Heart right ventricle (tissue), 16 donors: ENCODE data around the gene CLBA1. TPM values are rescaled to one million over a fixed set of nuclear protein-coding genes. Genes with fewer than 3 reads are reported as not detected.

Source experiments
- ATAC-seq, 8 donors: fragments of 200-7000 bp; cut with Tn5 transposase; one replicate each; pipeline ENCODE4 v1.9.1; 2020; ENCODE audit warnings: mild to moderate bottlenecking in 8 of 8, moderate library complexity in 8 of 8, moderate number of reproducible peaks in 1 of 8
- DNase-seq, 2 donors: peaks; one replicate each; pipeline ENCODE4 v3.0.0-alpha.2; 2020
- H3K27ac ChIP-seq, 10 donors: fragments of 200-600 bp; sonication (generic) in 2 of 10; one replicate each; pipeline versions ENCODE4 v1.5.0 to v1.8.0; 2020 to 2022; ENCODE audit warnings: mild to moderate bottlenecking in 3 of 10
- H3K27me3 ChIP-seq, 7 donors: fragments of 200-600 bp; one replicate each; pipeline ENCODE4 v1.8.0; 2021 to 2022; ENCODE audit warnings: mild to moderate bottlenecking in 2 of 7
- H3K36me3 ChIP-seq, 9 donors: fragments of 200-600 bp; sonication (generic) in 1 of 9; one replicate each; pipeline versions ENCODE4 v1.5.0 to v1.8.0; 2020 to 2022; ENCODE audit warnings: mild to moderate bottlenecking in 2 of 9
- H3K4me1 ChIP-seq, 9 donors: fragments of 200-600 bp; sonication (generic) in 1 of 9; one replicate each; pipeline versions ENCODE4 v1.5.0 to v1.8.0; 2020 to 2022; ENCODE audit warnings: mild to moderate bottlenecking in 4 of 9
- H3K4me3 ChIP-seq, 10 donors: fragments of 200-600 bp; sonication (generic) in 2 of 10; one replicate each; pipeline versions ENCODE4 v1.5.0 to v1.8.0; 2020 to 2022; ENCODE audit warnings: mild to moderate bottlenecking in 7 of 10, moderate library complexity in 2 of 10
- H3K9me3 ChIP-seq, 11 donors: fragments of 200-600 bp in 10 of 11; sonication (generic) in 2 of 11; one replicate each; pipeline versions ENCODE4 v1.5.0 to v1.8.0; 2013 to 2022; ENCODE audit warnings: mild to moderate bottlenecking in 2 of 11, control low read depth in 1 of 11, moderate library complexity in 1 of 11
- CTCF ChIP-seq, 9 donors: fragments of 200-600 bp; sonication (generic) in 2 of 9; IDR thresholded peaks; one replicate each; pipeline versions ENCODE4 v1.5.0 to v1.8.0; 2021 to 2022; ENCODE audit warnings: antibody characterized with exemption in 9 of 9, mild to moderate bottlenecking in 5 of 9, moderate library complexity in 1 of 9
- WGBS, 2 donors: extraction: QIAGEN DNeasy Blood & Tissue Kit; methylation state at CpG; one replicate each; pipeline ENCODE4 v1.1.7; 2013; ENCODE audit warnings: inconsistent platforms in 1 of 2; 5-methylcytosine and 5-hydroxymethylcytosine counted together
- intact Hi-C, 10 donors: fragments of 100-400 bp; cut with DNase I; formaldehyde crosslinking; loops; one replicate each; pipeline versions ENCODE4 v1.11.1 to v1.14.2; 2022
- polyA plus RNA-seq, 2 donors: library from polyadenylated mRNA; stranded (reverse); fragments of 200-250 nt; gene quantifications; one replicate each; pipeline ENCODE4 v1.2.3, GENCODE V29; 2013
- total RNA-seq, 10 donors: library from RNA; stranded (reverse); fragmentation: NEBNext Ultra II Directional in 3 of 10; extraction: Animal tissue kit (Norgen Biotek cat#: 25700) in 3 of 10; gene quantifications; one replicate each; pipeline versions ENCODE4 v1.2.1 to v1.2.4, GENCODE V29; 2021 to 2023
- donor health status: Arrhythmogenic right ventricular cardiomyopathy.
- donor health status: ischemic (EF 13 %, LVEDD 7.1; RV severe dilation, severe dysfunction).
- donor health status: healthy with polysubstance abuse.
- donor health status: DM: no; HTN: yes; CAD: no.
- donor health status: DM: no; HTN: no; CAD: no.
- donor health status: ischemic (EF 25% LVEDD 6.9; RV normal size, moderate dysfunction).
- donor health status: ischemic (EF 25% LVEDD 5.7; RV mildly dilated, moderate dysfunction).
- donor health status: healthy.
- donor health status: DM: yes; HTN: yes; CAD: no.
- donor health status: Ischemic cardiomyopathy.
- donor health status: ischemic (EF 35%, LVEDD 5.7; RV mildly dilated, moderate dysfunction).
- donor health status: nonischemic (EF 11% LVEDD 7.7; RV severe dilation, severe dysfunction).
- donor health status: DM: yes; HTN: yes; CAD: no.
- donor health status: PGD.
- donor health status: ischemic (EF 29% LVEDD 5.4; RV normal size, mild dysfunction).
- donor health status: nonischemic (EF 23%, LVEDD 6.1; RV moderate dilation, normal function).

Gene CLBA1
- total and polyA plus RNA-seq, 12 donors = 1.2 to 3.5 (median 2.6) TPM

- intact Hi-C loops = no loop called here
- WGBS, 2 donors = 76 to 81% methylated on average over 11 of the region's 11 CpGs
- Histone ChIP-seq H3K36me3 (peaks cover 0 to 4% (median 0%) of the 10 kb centered on the region in 9 donors), H3K4me3 (no peak overlapping the region), H3K9me3 (no peaks in the 10 kb centered on the region), H3K27me3 (peaks cover 0 to 29% (median 4%) of the 10 kb centered on the region in 7 donors), H3K27ac (no peak overlapping the region), H3K4me1 (peaks cover 0 to 8% (median 4%) of the 10 kb centered on the region in 9 donors)
- DNase-seq (no peak), ATAC-seq (no peak)
- no peak for TF ChIP-seq CTCF (IDR thresholded peaks at IDR 0.05)
Observed at GRCh38 chr14:104937694-104938365, 47.8 kb upstream of the CLBA1 start.

- peaks cover 0 to 5% (median 0%) of the 10 kb centered on the region in 9 donors for H3K4me1 ChIP-seq
- no peak overlapping the region for H3K4me3 ChIP-seq
- no peak overlapping the region for H3K27ac ChIP-seq
- ATAC-seq (no peak), DNase-seq (no peak)
- intact Hi-C loops = no loop called here
- H3K36me3 ChIP-seq = peaks cover 0 to 4% (median 0%) of the 10 kb centered on the region in 9 donors
- no peaks in the 10 kb centered on the region for H3K9me3 ChIP-seq
- peaks cover 0 to 24% (median 0%) of the 10 kb centered on the region in 7 donors for H3K27me3 ChIP-seq
- 67 to 75% methylated on average over 2 of the region's 2 CpGs for WGBS, 2 donors
- no peak for TF ChIP-seq CTCF (IDR thresholded peaks at IDR 0.05)
Observed at GRCh38 chr14:104938436-104938835, 47.2 kb upstream of the CLBA1 start.

- peaks cover 0 to 4% (median 0%) of the 10 kb centered on the region in 9 donors for H3K36me3 ChIP-seq
- H3K4me1 ChIP-seq = peaks cover 0 to 4% (median 0%) of the 10 kb centered on the region in 9 donors
- H3K4me3 ChIP-seq = no peak overlapping the region
- ATAC-seq (no peak), DNase-seq (no peak)
- intact Hi-C loops = no loop called here
- H3K27me3 ChIP-seq = peaks cover 0 to 22% (median 0%) of the 10 kb centered on the region in 7 donors
- TF ChIP-seq CTCF (IDR thresholded peaks at IDR 0.05) = no peak
- H3K27ac ChIP-seq = no peak overlapping the region
- 78 to 96% methylated on average over 1 of the region's 1 CpG for WGBS, 2 donors
- H3K9me3 ChIP-seq = no peaks in the 10 kb centered on the region
Observed at GRCh38 chr14:104938960-104939359, 46.6 kb upstream of the CLBA1 start.

- TF ChIP-seq CTCF (IDR thresholded peaks at IDR 0.05) = no peak
- Histone ChIP-seq H3K27me3 (peaks cover 0 to 14% (median 0%) of the 10 kb centered on the region in 7 donors), H3K27ac (no peak overlapping the region), H3K9me3 (no peaks in the 10 kb centered on the region), H3K4me1 (no peaks in the 10 kb centered on the region), H3K36me3 (peaks cover 0 to 4% (median 0%) of the 10 kb centered on the region in 9 donors), H3K4me3 (no peak overlapping the region)
- intact Hi-C loops = no loop called here
- WGBS, 2 donors = 67 to 69% methylated on average over 11 of the region's 11 CpGs
- DNase-seq = no peak
- ATAC-seq = no peak
Observed at GRCh38 chr14:104939666-104940410, 45.8 kb upstream of the CLBA1 start.
